Subcutaneous adipose tissue (tissue), 4 donors: Measurements from ENCODE around the gene SDHA. TPM values are rescaled to one million over a fixed set of nuclear protein-coding genes. Genes with fewer than 3 reads are reported as not detected.

Source experiments
- total RNA-seq, 4 donors: library from RNA; depleted of rRNA; stranded (reverse); fragments of >200 nt; gene quantifications; one replicate each; pipeline ENCODE4 v1.1.0, GENCODE V29; 2016
- TF ChIP-seq, protein P1 (sequence below): fragments of 450-650 bp; IDR thresholded peaks from one replicate; pipeline ENCODE4 v1.5.1; 2016; ENCODE audit warnings: low read depth, mild to moderate bottlenecking, control low read depth, antibody characterized with exemption, moderate library complexity

SDHA gene
- total RNA-seq, 4 donors from 2014 or later = 71.4 to 104 (median 72.1) TPM

DNA sequence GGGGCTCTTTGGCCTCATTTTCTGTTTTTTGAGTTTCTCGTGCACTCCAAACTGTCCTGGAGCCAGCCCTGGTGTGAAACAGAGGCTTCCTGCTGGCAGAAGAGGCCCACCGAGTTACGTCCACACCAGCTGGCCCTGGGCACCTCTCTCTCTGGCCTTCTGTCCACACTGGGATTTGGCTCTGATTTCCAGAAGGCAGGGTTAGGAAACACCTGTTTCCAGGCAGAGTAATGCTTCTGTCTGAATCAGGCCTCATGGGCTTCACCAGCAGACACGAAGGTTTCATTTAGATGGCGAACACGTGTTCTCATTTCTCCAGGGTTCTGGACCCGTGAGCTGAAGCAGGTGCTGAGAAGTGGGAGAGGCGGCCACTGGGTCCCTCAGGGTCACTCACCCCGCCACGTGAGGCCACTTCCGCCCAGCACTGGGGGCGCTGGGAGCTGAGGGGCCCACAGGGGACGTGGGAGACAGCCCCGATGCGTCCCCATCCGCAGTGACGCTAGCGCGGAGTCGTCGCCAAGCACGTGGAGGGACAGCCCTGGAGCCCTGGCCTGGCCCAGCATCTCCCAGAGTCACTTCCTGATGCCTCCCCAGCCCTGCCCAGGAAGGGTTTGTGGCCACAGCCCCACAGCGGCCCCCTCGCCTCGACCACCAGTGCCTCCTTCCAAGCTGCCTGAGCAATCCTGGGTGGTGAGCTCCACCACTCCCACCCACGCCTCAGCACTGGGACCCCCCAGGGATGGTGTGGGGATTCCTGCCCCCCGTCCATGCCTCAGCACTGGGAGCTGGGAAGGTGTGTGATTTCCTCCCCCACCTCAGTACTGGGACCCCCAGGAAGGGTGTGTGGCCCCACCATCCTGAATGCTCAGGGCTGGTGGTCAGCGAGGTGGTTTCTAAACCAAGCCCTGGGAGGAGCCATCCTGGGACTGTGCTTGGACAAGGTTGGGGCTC is 31.8 kb upstream of the SDHA start:
- TF ChIP-seq, protein P1, sequence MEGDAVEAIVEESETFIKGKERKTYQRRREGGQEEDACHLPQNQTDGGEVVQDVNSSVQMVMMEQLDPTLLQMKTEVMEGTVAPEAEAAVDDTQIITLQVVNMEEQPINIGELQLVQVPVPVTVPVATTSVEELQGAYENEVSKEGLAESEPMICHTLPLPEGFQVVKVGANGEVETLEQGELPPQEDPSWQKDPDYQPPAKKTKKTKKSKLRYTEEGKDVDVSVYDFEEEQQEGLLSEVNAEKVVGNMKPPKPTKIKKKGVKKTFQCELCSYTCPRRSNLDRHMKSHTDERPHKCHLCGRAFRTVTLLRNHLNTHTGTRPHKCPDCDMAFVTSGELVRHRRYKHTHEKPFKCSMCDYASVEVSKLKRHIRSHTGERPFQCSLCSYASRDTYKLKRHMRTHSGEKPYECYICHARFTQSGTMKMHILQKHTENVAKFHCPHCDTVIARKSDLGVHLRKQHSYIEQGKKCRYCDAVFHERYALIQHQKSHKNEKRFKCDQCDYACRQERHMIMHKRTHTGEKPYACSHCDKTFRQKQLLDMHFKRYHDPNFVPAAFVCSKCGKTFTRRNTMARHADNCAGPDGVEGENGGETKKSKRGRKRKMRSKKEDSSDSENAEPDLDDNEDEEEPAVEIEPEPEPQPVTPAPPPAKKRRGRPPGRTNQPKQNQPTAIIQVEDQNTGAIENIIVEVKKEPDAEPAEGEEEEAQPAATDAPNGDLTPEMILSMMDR = no peak

DNA sequence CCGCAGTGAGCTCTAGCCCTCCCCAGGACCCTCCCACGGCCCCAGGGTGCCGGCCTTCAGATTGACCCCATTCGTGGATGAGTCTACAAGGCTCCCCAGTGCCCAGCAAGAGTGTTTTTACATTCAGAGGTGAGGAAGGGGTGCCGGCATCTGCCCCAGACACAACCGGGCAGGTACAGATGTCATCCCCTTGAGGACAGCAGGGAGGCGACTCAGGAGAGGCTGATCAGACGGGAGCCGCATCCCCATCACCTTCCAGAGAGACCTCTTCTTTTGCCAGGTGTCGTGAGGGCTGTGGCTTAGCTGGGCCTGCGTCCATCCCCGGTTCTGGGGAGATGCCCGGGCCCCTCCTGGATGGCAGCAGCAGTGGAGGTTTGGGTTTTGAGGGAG is 31.1 kb upstream of the SDHA start:
- TF ChIP-seq, protein P1 = no peak

DNA sequence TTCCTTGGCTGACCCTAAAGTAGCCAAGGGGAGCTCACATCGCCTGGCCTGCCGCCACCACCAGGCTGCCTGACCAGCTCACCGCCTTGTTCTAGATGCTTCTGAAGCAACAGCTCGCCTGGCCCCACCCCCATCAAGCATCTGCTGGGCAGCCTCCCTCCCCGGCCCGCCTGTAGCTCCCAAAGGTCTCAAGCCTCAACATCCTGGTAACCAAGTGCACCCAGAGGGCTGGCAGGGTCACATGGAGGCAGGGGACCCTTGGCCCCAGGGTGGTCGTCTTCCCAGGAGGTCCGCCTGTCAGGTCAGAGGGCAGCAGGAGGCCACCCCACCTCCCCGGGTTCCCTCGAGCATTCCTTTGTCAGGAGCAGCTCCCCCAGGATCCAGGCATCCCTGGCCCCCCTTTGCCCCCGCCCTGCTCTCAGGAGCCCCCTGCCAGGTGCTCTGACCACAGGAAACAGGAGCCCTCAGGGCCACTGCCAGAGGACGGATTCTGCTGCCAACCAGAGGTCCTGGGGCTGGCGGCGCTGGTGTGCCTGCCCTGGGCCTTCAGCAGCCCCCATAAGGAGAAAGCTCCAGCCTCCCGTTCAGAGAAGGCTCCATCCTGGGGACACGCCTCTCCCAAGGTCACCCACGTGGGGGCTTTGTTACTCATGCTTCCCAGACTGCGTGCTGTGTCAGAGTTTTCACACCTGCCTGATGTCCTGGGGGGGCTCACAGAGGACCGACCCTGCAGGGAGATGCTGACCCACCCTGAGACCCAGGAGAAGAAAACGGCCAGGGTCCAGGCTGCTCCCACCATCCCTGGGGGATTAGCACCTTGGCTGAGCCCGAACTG is 30.3 kb upstream of the SDHA start:
- TF ChIP-seq, protein P1 = no peak

DNA sequence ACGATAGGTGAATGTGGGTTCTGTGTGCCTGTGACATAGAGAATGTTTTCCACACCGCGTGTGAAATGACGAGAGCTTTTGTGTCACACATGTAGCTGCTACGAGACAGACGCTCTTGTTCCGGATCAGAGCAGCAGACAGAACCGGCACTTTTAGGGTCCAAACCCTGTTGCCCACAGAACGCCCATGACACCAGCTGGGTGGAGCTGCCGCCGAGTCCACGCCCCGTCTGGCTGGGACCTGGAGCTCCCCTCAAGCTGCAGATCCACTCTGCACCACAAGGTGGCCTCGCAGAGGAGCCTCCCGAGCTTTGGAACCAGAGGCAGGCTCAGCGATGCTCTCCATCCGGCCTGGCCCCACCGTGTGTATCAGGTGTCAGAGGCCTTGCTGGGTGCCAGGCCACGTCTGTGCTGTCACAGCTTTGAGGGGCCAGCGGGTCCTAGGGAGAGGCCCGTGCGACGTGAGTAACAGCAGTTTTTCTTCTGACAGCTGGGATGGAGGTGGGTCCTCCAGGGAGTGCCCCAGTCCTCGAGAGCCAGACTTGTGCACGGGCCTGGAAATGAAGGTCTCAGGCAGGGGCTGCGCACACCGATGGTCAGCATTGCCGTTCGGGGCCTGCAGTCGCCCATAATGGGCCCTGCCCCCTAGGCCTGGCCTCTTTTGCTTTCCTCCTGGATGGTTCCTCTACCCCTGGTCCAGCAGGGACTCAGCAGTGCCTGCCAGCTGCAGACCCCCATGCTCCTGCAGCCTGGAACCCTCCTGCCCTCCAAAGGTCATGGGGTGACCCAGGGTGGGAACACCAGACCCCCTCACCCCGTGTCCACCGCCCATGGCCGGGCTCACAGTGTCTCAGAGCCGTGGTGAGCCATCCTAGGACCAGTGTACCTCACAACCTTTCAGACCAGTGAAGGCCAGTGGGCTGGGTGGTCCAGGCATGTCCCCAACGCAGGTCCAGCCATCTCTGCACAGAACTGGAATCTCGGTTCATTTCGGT is 29.3 kb upstream of the SDHA start:
- TF ChIP-seq, protein P1 = no peak

DNA sequence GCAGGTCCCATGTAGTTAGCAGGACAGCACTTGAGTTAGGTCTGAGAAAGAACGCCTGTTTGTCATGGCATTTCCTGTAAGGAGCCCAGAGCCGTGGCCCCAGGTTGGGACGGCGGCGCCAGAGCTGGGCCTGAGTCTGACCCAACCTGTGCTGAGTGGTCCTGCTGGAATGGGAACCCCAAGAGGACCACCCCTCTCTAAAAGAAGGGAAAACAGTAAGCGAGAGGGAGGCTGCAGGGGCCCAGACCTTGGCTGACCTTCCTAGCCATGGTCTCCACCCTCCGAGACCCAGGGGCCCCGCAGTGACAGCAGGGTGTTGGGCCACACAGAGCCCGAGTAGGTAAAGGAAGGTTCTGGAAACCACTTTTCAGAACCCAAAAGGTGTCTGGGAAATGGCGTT is 28.6 kb upstream of the SDHA start:
- TF ChIP-seq, protein P1 = no peak

DNA sequence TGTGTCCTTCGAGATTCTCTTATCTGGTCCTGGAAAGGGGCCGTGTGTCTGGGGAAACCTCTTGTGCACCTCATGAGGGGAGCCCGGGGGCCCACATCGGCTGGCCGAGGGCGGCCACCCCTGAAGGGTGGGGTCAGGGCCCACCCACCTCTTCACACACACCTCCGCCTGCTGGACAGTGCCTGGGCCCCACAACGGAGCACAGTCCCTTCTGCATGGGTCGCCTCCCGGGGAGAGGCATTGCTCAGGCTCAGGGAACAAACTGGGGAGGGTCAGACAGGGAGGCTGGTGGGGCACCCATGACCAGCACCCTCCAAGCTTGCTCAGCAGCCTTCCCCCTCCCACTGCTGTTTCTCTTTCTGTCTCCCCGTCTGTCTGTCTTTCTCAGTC is 28.1 kb upstream of the SDHA start:
- TF ChIP-seq, protein P1 = no peak
